GM12892 (cell line): ENCODE data around the gene OMD.

Source experiments
- POLR2A ChIP-seq: IDR thresholded peaks from 2 replicates; pipeline ENCODE4 v1.6.1; 2011; ENCODE audit warnings: low read depth, low read length, control low read depth
- POLR2AphosphoS5 ChIP-seq: IDR thresholded peaks from 2 replicates; pipeline ENCODE4 v1.6.1; 2011; ENCODE audit warnings: low read depth, low read length, control low read depth

DNA sequence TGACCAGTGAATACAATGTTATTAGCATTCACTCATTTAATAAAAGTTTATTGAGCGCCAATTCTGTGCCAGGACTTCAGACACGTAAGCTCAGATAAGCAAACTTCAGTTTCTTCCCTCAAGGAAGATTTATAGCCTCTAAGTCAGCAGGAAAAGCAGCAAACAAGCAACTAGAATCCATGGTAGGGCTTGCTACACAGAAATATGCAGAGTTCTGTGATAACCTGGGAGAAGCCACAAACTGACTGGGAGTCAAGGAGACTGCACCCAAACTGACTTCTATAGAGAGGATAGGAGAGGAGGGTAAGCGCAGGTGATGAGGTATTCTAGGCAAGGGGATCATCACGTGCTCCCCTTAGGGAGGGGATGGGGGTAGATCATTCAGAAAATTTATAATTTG lies 18.5 kb downstream of the OMD start:
- TF ChIP-seq POLR2AphosphoS5 (no peak), POLR2A (no peak)
